ENCODE measurements around the gene GRID1.

GRID1 gene

DNA sequence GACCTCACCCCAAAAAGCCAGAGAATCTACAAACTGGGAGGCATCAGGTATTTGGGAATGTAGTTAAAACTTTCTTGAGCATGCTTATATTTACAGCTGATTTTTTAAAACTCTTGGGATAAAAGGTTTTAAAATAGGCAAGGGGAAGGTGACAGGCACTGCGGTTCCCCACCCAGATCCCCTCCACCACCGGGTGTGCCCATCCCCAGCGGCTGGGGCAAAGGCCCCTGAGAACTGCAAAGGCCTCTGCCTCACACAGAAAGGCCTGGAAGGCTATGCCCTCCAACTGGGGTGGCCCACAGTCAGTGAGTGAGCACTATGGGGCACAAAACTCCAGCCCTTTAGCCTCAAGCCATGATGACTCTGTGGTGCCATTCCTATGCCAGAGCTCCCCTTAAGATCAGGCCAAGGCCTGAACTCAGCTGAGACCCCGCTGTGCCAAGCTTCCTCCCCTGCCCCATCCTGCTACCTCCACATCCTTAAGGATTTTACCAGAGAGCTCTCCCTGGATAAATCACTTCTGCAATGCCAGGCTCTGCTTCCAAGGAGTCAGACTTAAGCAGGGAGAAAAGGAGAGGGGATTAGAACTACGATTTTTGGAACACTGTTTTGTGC lies 299.1 kb downstream of the GRID1 start:
- DNase-seq, result no peak

GRCh38 chr10:86066696-86067095 lies 299.9 kb downstream of the GRID1 start:
- no peak for DNase-seq

DNA sequence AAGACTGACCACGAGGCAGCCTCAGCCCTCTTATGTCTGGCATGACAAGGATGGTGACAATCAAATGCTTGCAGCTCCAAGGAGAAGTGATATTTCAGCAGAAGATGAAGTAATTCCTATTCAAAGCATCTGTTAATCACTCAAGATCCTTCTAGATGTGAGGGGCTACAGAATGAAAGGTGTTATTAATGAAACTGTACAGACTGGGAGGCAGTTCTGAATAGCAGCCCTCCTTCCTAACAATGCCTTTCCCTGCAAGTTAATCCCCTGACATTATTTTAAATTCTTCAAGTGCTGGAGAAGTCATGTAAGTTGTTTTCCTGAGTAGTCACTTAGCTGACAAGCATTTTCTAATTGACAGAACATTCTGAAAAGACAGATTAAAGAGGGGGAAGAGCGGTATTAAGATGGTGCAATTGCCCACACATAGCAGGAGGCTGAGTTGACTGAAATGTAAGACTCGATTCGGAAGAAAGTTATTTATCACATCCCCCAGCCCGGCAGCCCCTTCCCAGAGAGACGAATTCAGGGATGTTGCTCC lies 300.8 kb downstream of the GRID1 start:
- no peak for DNase-seq

DNA sequence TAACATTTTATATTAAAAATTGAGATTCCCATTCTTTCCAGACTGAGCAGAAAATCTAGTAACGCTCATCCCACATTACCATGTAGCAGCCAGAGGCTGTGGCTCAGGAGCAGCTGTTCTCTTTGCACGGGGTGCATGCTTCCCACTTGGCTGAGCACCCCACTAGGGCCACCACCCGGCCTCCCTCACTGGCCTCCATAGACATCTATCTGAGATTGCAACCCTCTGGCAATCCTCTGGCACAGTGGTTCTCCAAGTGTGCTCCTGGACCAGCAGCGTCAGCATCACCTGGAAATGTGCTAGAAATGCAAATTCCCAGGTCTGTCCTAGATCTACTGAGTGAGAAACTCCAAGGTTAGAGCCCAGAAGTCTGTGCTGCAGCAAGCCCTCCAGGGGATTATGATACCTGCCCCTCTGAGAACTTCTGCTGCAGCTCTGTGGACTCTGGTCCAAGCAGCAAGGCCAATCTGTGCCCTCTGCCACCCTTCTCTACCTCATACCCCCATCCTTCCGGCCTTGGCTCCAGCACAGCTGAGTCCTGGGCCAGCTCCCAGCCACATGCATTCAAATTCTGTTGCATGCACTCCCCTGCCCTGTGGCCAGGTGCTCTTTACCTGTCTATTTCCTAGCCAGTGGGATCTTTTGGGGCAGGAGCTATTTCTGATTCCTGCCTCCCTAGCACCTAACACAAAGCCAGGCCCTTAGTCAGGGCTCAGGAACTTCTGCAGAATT lies 301.5 kb downstream of the GRID1 start:
- no peak for DNase-seq

DNA sequence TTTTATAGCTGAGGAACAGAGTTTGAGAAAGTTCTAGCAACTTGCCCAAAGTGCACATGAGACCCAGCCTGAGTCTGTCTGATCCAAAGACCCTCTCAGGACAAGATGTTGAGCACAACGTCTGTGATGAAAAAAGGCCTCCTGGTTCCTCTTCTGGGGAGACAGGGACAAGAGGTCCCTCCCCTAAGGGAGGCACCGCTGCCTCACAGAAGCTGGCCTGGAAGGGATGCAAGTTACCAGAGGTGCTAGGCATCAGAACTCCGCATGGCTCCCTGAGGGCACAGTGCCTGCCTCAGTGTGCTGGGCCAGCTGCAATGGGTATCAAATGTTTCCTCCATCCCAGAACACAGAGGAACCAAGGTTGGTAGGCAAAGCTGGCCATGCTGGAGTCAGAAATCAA lies 302.4 kb downstream of the GRID1 start:
- no peak for DNase-seq

- no peak for DNase-seq
Measured at GRCh38 chr10:86063341-86063740, 303.3 kb downstream of the GRID1 start.

- DNase-seq, result no peak
Measured at GRCh38 chr10:86062647-86063145, 303.9 kb downstream of the GRID1 start.

GRCh38 chr10:86062198-86062550 lies 304.4 kb downstream of the GRID1 start:
- DNase-seq, result no peak

GRCh38 chr10:86061278-86062197 lies 305.1 kb downstream of the GRID1 start:
- DNase-seq, result no peak

DNA sequence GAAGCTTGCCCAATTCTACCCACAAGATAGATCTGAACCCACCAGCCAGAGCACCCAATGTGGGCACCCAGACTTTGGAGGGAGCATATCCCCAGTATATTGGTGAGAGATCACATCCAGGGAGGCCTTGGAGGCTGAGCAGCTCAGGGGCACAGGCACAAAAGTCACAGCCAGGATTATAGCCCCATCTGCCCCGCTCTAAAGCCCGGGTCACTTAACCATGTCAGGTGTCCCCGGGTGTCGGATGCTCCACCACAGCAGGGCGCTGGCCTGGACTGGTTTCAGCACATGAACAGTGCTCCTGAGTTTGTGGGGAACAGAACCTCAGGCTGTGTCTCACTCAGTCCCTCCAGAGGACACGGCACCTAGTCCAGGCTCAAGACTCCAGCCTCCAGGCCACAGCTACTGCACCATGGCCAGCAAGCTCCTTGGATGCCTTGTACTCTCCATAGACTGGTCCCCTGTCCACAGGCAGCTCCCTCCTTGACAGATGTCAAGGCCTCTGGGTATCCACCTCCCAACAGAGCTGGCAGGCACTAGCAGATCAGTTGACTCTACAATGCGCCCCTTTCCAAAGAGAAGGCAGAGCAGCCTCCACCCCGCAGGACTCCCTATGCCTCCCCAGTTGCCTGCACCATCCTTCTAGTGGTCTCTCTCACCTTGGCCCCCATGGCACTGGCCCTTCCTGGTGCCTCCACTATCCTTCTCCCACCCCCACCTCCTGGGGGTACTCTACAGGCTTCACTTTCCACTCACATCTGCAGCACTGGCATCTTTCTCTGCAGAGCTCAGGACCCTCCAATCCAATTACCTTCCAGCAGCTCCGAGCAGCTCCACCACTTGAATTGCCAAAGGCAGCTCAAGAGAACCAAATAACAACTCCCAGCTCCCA lies 306.0 kb downstream of the GRID1 start:
- DNase-seq, result no peak

DNA sequence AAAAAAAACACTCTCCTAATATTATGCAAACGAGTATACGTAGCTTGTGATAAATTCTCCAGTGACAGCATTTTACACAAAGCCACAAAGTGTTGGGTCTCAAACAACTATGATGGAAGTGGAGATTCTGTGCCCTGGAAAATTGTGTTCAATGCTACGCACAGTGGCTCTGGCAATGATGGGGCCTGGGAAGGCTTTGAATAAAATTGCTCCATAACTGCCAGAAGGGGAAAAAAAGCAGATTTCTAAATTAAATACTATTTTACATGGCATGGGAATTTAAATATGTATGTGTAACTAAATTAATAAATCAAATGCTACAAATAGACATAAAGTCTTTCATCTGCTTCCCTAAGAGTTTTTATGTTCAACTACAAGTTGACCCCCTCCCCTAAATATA lies 306.7 kb downstream of the GRID1 start:
- DNase-seq, result no peak

- DNase-seq, result no peak
Measured at GRCh38 chr10:86058964-86059363, 307.6 kb downstream of the GRID1 start.

DNA sequence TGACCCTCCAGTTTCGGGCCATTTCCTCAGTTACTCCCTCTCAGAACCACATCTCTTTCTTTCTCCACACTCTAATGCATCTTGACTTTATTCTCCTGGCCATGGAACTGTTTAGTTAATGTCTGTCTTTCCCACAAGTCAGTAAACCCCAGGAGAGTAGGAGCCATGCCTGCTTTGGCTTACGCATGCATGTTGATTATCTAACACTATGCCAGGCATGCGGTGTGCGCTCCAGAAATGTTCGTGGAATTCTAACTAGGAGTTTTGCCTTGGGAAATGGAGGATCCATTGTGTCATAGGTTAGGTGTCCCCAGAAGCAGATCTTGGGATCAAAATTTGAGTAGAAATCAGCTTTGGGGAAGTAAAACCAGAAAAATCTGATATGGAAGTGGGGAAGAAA lies 308.9 kb downstream of the GRID1 start:
- no peak for DNase-seq

DNA sequence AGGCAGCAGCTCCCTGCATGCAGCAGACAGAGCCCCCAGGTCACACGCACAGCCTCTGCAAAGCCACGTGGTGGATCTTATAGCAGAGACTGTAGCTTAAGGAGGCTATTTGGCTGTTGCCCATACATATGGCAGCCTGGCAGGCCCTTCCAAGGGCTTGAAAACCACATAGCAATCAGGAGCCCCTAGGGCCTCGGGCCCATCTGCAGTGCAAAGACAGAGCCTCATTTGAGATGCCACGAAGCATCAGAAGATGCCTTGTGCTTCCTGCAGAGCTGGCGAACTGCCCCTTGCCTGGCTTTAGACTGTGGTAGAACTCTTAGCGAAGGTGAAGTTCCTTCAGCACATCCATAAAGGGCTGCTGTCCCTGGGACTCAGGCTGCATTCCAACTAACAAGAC lies 309.9 kb downstream of the GRID1 start:
- DNase-seq, result no peak

DNA sequence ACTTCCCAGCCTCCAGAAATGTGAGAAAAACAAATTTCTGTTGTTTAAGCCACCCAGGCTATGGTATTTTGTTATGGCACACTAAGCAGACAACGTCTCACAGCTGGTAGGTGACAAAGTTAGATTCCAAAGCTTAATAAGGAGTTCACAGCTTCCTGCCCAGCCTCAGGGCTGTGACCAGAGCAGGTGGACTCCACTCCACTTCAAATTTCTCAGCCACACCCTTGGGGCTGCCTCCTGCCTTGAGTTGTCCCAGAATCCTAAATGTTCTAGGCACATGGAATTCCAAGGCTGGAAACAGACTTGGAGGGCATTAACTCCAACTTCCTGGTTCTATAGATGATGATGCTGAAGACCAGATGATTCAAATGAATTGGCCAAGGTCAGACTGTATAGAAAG lies 310.7 kb downstream of the GRID1 start:
- no peak for DNase-seq

GRCh38 chr10:86053675-86054074 lies 312.9 kb downstream of the GRID1 start:
- DNase-seq, result no peak

DNA sequence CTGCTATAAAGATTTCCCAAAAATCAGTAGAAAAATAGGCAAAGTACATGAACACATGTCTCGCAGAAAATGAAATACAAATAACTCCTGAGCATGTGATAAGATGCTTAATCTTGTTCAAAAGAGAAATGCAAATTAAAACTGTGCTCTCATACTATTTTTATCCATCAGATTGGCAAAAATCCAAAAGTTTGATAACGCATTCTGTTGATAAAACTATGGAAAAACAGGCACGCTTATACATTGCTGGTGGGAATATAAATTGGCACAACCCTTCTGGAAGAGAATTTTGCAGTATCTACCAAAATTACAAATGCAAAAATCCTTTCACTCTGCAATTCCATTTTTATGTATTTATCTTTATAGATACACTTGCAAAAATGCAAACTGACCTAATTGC lies 315.0 kb downstream of the GRID1 start:
- no peak for DNase-seq

DNA sequence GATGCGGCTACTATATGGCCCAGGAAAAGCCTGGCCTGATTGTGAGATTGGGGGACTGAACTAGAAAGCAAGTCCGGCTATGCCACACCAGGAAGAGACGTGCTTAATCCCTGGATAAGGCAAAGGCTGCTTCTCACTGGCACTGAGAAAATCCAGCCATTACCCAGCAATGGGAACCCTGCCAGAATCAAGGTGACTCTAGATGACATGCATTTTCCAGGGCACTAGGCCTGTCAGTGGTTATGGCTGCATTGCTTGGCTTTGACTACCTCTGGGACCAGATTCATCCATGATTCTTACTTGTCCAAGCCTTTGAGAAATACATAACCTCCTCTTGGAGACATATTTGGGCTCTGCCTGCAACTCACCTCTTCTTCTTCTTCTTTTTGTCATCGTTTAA lies 317.2 kb downstream of the GRID1 start:
- no peak for DNase-seq

GRCh38 chr10:86048973-86049372 lies 317.6 kb downstream of the GRID1 start:
- DNase-seq, result no peak

- DNase-seq, result no peak
Measured at GRCh38 chr10:86048571-86048970, 318.0 kb downstream of the GRID1 start.

DNA sequence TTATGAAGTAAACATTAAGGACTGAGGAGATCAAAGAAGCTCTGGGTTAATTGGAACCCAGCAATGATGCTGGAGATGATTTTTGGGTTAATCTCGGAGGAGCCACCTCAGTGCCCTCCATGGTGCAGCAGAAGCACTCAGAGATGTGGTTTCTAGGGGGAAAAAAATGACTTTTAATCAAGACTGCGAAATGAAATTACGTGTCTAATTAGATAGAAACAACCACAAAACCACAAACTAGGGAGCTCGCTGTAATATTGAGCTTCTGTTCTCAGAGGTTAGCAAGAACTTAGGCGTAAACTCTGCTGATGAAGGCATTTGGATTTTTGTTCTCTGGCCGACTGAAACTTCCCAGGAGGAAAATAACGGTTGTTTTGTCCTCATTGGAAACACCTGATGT lies 319.0 kb downstream of the GRID1 start:
- no peak for DNase-seq

DNA sequence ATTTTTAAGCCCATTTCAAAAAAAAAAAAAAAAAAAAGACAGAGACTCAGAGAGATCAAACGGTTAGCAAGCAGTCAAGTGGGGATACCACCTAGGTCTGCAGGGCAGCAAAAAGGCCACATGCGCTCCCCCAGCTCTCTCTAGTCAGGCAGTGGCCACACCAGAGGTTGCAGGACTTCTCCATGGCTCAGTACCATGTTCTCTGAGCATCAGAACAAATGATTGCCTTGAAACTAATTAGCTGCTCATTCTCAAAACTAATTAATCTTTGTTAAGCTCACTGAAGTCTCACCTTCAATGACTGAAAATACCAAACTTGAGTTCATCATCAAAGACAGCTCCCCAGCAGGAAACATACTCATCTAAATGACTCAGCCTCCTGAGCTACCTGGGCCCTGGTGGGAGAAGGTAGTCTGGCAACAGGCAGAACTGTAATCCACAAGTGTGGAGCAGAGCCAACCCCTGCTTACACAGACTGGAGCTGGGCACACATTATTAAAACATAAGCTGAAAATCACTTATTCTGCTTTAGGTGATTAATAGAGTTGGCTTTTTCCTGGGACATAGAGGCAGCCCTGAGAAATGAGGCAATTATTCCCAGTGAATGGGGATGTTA lies 319.6 kb downstream of the GRID1 start:
- DNase-seq, result no peak
